Gastroesophageal sphincter (tissue), 2 donors: ENCODE data around the gene TADA2A.

Source experiments
- EP300 ChIP-seq: sonication (generic); formaldehyde crosslinking; IDR thresholded peaks from one replicate; pipeline ENCODE4 v1.6.1; 2017; ENCODE audit warnings: antibody characterized with exemption, mild to moderate bottlenecking
- POLR2A ChIP-seq, 2 donors: fragments of 450-650 bp; IDR thresholded peaks; one replicate each; pipeline ENCODE4 v1.6.1; 2017; ENCODE audit warnings: antibody characterized with exemption in 2 of 2, mild to moderate bottlenecking in 2 of 2, moderate library complexity in 1 of 2

GRCh38 chr17:37527249-37527851 lies 120.7 kb downstream of the TADA2A start:
- no peak for TF ChIP-seq POLR2A (IDR thresholded peaks at IDR 0.05)
- no peak for TF ChIP-seq EP300
